Epidermal melanocyte (primary cell): ENCODE data around the gene SMIM7.

Experiments used
- DNase-seq: peaks from one replicate; pipeline ENCODE4 v3.0.0; 2011; ENCODE audit warnings: low spot score; ENCODE audit not compliant: insufficient read length

Gene SMIM7

DNA sequence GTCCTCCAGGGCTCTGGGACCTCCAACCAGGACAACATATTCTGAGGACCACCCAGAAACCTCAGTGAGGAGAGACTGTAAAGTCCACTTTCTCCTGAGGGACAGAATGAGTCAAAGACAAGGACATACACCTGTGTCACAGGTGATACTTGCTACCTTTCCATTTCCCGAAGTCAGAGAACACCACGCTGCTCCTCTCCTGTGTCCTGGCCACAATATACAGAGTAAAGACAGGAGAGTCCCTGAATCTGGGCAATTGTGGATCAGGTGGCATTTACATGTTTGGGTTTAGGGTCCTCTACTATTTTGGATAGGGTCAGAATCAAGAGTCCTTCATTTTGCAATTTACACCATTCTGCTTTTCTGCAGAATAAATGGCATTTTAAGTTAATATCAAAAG, 36.9 kb downstream of the SMIM7 start:
- DNase-seq, result no peak

DNA sequence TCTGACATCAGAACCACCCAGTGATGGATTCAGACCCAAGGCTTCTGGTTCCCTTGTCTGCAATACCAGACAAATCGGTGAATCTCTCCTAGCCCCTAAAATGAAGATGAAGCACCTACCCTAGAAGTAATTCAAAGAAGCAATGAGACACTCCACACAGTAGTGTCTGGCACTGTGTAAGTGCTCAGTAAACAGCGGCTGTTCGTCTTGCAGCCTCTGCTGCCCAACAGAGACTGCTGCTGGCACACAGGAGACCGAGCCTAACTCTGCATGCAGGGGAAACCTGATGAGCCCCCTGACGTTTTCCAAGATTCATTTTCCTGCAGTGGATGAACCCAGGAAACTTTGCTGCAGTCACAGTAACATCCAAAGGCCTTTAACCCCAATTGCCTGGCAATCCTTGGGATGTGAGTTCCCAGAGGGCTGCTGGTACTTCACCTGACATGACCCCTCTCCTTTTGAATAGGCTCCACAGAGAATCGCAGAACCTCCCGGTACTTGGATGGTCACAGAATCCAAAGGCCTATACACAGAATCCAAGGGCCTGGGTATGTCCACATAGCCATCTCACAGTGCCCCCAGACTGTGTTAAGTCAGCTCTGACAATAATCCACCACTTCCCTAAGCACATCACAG, 38.7 kb downstream of the SMIM7 start:
- no peak for DNase-seq

DNA sequence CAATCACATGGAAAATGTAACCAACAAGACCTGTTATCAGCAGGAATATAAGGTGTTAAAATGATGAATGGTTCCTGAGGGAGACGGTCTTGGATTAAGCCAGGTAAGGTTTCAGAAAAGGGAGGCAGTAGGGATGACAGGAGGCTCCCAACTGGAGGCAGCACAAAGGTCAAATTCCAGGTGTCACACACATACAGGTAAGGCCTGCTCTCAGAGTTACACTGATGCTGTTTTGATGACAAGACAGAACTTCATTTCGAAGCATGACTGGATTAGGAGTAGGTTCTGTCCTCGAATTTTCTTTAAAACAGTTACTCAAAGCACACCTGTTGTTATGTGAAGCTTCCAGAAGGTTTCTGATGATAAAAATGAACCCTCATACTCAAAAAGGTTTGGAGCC, 39.4 kb downstream of the SMIM7 start:
- DNase-seq, result no peak

DNA sequence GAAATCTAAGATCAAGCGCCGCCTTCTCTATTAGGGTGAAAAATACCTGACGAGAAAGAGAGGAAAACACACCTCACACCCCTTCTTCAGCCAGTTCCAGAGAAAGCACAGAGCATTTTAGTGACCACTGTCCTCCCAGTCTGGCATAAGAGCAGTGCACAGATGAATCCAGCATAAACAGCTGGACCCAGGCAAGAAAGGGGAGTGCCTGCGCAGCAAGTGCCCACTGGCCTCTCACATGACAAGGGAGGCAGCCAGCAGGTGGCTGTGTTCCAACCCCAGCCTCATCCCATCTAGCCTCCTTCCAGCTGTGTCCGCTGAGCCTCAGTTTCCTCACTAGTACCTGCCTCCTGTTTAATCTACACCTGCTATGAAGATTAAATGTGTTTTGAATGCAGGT, 39.9 kb downstream of the SMIM7 start:
- DNase-seq, result no peak

DNA sequence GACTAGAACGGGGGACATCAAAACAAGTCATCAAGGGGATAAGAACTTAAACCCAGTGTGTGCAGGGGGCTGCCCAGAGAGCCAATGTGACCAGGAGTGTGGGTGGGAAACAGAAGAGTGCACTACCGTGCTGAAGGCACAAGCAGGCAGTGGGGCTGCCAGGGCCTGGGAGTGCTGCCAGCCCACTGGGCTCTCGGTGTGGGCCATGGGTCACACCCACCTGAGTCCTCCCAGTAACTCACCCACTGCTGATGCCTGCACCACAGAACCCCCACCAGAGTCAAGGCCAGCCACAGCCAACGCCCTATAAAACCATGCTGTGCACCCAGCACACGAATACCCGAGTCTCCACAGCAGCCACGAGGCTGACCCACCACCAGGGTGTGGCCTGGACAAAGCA, 40.5 kb downstream of the SMIM7 start:
- DNase-seq, result no peak

DNA sequence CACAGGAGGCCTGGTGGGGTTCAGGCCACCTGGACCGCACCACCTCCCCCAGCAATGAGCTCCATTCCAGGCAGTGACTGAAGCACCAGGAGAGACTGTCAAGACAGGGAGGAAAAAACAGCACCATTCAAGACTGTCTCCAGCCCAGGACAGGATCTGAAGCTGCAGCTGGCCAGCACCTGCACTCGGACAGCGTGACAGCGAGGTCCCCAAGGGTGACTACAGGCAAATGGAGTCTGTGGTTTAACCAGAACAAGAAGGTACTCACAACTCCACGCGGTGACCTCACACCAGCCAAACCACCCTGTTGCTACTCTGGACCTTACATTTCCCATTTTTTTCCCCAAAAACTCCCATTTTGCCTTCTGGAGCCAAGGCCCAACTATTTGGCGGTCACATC, 41.7 kb downstream of the SMIM7 start:
- no peak for DNase-seq

DNA sequence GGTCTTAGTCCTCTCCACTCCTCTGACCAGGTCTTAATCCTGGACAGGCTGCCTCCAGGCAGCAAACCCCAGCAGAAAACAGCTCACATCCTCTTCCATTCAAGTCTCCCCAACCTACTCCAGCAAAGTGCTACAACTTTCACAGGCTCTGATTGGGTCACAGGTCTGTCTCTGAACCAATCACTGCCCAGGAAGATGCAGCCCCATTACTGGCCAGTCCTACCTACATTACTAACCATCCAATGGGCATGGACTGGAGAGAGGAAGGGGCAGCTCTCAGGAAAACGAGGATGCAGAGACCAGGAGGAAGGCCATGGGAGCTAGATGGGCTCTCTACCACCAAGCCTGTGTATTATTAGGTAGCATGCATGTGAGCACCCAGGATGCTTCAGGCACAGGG, 44.1 kb downstream of the SMIM7 start:
- no peak for DNase-seq

DNA sequence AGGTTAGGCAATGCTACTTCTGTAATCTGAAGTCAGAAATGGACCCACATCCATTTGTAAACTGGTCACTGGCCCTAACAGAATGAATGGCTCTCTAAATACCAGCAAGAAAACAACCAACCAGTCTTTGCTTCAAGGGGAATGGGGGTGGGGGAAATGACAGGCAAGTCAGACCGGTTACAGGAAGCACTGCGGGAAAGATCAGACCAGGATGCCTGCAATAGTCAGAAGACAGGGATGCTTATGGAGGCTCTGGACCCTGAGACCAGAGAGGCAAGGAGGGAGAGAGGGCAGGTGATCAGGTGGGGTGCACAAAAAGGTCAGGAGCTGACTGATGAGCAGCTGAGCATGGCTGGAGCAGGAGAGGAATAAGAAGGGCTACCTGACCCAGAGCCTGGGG, 45.0 kb downstream of the SMIM7 start:
- no peak for DNase-seq

DNA sequence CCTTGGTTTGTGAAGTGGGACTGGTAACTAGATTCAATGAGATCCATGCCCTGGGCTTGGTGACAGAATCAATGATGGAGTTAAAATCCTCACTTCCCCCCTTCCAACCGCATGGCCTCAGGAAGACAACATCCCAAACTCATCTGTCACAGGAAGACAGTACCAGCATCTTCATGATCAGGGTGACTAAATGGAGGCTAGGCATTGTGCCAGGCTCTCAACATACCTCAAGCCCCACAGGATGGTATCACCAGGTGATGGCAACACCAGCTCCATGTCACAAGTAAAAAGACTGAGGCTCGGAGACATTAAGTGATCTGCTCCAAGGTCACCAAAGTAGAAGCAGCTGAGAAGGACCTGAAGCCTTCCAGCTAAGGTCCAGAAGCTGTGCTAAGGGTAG, 46.1 kb downstream of the SMIM7 start:
- no peak for DNase-seq

DNA sequence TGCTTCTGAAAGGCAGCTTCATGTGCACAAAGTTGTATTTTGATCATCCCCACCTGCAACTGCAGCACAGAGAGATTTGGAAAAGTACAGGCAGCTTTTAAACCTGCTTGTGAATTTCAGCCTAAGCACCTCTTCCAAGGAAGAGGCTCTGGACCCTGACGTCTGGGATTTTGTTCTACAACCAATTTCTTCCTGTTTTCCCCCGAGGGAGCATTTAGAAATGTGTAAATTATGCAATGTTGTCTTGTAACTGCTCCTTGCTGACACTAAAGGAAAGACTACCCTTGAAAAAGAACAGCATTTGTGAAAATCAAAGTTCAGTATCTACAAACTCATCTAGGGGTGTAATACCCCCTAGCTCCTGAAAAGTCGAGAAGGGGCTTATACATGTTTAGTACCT, 47.3 kb downstream of the SMIM7 start:
- DNase-seq, result no peak

DNA sequence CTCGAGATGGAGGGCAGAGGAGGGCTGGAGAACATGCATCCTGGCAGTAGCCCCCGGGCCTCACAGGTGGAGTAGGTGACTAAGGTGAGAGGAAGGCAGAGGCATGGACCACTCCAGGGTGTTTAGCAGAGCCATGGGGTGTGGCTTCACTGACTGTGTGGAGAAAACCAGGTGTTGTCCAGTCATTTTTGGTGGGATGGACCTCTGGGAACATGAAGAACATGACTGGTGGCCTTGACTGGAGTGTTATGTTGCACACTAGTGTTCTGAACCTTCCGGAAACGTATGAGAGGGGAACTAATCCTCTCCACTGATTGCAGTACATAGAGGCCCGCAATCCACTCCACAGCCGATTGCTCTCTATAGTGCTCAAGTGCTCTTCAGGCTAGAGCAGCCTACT, 48.8 kb downstream of the SMIM7 start:
- no peak for DNase-seq

DNA sequence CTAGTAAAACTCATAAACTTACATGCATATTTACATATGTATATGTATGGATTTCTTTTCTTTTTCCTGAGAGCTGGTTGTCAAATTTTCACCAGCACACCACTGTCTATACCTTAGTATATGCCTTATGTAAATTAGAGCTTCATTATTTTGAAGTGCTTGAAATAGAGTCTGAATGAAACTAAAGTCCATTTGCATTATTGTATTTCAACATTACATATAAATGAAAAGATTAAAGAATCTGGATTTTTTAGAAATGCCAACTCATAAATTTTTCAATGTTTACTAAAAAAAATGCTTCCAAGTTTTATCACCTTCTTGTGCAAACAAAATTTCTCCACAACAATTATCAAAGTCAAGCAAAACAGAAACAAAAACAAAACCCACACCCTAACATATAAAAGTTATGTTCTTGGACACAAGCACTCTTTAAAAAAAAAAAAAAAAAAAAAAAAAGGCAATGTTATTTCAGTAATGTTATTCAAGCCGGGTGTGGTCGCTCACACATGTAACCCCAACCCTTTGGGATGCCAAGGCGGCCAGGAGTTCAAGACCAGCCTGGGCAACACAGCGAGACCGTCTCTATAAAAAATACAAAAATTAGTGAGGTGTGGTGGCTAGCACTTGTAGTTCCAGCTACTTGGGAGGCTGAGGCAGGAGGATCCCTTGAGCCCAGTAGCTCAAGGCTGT, 50.3 kb downstream of the SMIM7 start:
- no peak for DNase-seq

DNA sequence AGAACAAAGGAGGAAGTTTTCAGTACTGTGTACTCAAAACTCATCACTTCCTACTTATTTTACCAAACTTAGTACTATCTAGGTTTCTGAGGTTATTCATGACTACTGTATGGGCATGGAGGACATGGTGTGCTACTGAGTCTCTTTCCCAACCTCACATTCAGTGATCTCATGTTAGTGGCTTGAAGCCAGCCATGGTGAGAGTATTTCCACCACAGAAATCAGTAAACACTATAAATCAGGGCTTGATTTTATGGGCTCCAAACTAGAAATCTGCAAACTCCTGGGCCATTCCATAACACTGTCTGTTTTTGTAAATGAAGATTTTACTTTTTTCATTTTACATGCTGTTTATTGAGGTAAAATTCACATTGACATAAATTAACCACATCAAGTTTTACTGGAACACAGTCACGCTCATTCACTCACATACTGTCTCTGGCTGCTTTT, 51.6 kb downstream of the SMIM7 start:
- DNase-seq, result peak; percentile 57

DNA sequence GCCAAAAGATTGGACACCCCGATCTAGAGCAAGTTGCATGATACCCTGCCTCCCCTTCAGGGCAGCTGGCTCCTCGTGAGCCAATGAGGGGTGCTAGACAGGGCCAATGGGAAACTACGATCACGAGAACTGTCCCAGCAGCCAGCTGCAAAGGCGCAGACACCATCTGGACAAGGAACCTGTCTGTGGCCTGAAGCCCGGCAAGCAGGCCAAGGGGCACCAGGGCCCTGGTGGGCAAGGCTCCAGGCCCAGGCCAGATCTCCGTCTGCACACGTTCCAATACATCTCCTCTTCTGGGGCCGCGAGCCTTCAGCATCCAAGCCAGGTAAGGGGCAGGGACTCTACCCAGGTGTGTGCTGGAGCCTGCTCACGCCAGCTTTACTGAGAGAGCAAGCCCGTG, 52.1 kb downstream of the SMIM7 start:
- no peak for DNase-seq

DNA sequence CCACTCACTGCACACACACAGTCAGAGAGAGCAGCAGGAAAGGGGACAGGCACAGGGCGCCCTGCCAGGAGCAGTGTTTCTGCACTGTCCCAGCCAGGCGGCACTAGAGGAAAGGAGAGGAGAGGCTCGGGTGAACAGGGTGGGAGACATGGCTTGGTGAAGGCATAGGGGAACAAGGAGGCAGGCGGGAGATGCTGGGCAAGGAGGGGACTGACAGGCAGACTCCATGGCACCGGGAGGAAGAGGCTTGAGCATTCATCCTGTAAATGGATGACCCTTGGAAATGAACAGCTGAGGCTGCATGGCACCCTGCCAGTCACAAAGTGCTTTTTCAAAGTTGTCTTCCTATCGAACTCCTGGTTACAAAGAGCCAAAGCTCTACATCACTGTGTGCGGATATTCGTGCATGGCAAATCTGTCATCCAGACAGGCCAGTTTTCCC, 54.4 kb downstream of the SMIM7 start:
- DNase-seq, result no peak

DNA sequence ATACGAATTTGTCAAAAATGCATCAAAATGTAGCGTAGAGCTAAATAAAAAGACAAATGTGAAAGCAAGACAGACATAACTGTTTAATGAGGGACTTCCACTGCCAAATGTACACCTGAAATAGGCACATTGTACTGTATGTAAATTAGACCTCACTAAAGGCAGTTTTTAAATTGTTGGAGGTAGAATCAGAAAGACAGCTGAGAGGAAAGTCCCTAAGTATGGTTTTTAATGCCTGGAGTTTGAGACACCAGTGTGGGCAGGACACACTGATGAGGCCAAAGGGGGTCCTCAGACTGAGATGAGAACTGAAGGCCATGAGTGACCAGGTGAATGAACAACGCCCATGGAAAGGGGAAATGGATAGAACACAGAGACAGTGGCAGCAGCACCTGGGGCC, 54.8 kb downstream of the SMIM7 start:
- no peak for DNase-seq

DNA sequence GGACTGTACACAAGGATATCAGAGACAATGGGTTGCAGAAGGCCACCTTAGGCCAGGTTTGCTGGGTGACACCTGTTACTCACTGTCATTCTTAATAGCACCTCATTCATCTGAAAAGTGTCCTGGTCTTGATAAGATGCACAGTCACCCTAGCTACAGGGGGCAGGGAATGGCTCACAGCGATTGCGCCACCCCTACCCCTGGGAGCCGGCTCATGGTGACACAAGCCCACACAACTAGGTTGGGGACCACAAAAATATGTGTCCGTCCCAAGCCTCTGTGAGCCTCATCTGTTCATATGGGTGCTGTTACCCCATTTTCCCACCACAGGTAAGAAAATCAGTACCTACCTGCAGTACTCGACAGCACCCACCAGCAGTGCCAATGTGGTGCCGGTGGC, 55.3 kb downstream of the SMIM7 start:
- DNase-seq, result no peak

DNA sequence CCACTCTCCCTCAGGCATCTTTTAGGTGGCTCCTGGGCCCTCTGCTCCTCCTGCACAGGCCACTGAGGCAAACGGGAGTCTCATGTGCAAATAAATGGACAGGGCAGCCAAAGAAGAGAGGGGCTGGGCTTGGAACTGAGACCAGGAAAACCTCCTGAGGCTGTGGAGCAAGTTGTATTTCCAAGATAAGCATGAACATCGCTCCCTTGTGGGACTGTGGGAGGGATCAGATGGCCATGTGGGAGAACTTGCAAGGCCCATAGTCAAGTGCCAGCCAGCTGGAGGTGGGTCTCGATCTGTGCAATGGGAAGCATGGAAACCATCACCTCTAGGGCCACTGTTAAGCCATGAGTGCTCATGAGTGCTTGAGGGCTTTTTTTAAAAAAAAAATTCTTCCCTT, 56.9 kb downstream of the SMIM7 start:
- no peak for DNase-seq

DNA sequence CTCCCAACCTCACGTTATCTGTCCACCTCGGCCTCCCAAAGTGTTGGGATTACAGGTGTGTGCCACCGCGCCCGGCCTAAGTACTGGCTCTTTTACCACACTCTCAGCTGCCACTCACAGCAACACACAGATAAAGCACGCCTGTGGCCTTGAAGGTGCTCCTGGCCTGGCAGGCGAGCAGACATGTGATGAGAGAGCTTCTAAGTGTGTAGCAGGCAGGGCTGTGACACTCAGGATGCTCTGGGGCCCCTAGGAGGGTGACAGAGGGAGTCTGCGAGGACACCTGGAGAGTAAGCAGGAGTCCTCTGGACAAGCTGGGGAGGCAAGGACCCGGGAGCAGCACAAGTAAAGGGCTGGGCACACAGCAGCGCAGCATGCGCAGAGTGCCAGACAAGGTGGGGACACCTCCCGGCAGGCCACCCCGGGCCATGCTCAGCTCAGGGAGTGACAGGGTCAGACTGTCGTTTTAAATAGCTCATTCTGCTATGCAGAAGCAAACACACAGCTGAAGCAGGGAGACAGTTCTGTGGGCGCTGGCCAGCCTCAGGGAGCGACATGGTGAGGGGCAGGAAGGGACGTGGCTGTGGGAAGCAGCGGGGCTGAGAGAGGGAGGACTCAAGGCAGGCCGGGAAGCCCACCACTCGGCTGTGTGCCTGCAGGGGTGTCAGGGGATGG, 58.4 kb downstream of the SMIM7 start:
- DNase-seq, result no peak

DNA sequence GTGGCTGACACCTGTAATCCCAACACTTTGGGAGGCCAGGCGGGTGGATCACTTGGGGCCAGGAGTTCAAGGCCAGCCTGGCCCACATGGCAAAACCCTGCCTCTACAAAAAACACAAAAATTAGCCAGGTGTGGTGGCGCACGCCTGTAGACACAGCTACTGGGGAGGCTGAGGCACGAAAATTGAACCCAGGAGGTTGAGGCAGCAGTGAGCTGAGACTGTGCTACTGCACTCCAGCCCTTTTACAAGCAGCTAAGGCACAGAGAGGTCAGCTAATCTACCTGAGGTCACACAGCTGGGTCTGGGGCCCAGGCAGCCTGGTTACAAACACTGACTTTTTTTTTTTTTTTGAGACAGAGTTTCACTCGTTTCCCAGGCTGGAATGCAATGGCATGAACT, 59.1 kb downstream of the SMIM7 start:
- no peak for DNase-seq

DNA sequence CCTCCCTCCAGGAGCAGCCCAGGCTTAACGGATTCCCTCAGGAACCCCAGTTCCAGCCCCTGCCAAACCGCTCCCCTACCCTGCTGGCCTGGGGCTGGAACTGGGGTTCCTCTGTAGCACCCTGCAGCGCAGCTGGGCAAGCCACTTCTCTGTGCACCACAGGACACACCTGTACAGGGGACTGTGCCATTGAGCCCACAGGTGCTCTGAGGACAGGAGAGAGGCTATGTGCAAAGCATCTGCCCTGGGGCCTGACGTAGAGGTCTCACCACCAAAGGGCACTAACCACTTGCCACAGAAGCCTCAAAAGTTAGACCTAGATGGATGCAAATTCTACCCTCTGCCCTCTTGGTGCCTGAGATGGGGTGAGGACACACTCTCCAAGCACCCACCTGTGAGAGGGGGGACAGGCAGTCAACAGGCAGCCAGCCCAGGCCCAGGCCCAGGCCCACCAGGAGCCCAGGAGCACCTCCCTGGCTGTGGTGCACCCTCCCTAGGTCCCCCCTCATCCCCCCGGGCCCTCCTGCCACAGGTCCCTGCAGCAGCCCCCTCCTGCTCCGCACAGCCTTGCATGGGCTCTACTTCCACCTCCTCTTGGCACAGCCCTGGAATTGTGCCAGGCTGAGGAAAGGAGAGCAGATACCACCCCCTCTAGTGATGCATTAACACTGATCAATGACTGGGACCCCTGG, 60.1 kb downstream of the SMIM7 start:
- DNase-seq, result no peak

DNA sequence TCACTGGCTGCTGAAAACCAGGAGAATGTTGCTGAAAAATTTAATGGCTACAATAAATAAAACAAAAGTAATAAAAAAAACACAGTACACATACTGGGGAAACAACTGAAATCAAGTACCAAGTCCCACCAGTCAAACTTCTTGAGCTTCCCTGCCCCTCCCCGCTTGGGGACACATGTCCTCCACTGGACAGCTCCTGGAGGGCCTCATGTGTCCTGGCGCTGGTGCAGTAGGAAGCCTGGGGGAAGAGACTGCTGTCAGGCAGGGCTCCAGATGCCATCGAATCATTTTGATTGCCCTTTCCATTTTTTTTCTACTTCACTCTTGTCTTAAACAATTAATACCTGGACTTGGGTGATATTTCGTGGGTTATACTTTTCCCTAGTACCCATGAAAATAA, 61.1 kb downstream of the SMIM7 start:
- no peak for DNase-seq
